Heart left ventricle (tissue), 16 donors: Measurements from ENCODE around the gene FEN1. TPM values are rescaled to one million over a fixed set of nuclear protein-coding genes. Genes with fewer than 3 reads are reported as not detected.

Experiments
- ATAC-seq, 4 donors: fragments of 200-7000 bp; cut with Tn5 transposase; one replicate each; pipeline ENCODE4 v1.9.1; 2020 to 2022; ENCODE audit warnings: moderate library complexity in 4 of 4, mild to moderate bottlenecking in 3 of 4, moderate number of reproducible peaks in 1 of 4
- DNase-seq, 5 donors: peaks; one replicate each; pipeline ENCODE4 v3.0.0-alpha.2; 2020
- H3K27ac ChIP-seq, 12 donors: fragments of 200-600 bp; sonication (generic) in 4 of 12; one replicate each; pipeline versions ENCODE4 v1.5.0 to v1.8.0; 2016 to 2022; ENCODE audit warnings: mild to moderate bottlenecking in 2 of 12
- H3K27me3 ChIP-seq, 9 donors: fragments of 200-600 bp; sonication (generic) in 2 of 9; one replicate each; pipeline versions ENCODE4 v1.5.1 to v1.8.0; 2016 to 2022; ENCODE audit warnings: mild to moderate bottlenecking in 3 of 9
- H3K36me3 ChIP-seq, 9 donors: fragments of 200-600 bp; sonication (generic) in 2 of 9; one replicate each; pipeline versions ENCODE4 v1.5.0 to v1.8.0; 2018 to 2022; ENCODE audit warnings: mild to moderate bottlenecking in 2 of 9
- H3K4me1 ChIP-seq, 12 donors: fragments of 200-600 bp; sonication (generic) in 4 of 12; one replicate each; pipeline versions ENCODE4 v1.5.0 to v1.8.0; 2016 to 2022; ENCODE audit warnings: mild to moderate bottlenecking in 3 of 12
- H3K4me3 ChIP-seq, 12 donors: fragments of 200-600 bp; sonication (generic) in 4 of 12; one replicate each; pipeline versions ENCODE4 v1.5.0 to v1.8.0; 2017 to 2022; ENCODE audit warnings: mild to moderate bottlenecking in 9 of 12, moderate library complexity in 4 of 12
- H3K9me3 ChIP-seq, 12 donors: fragments of 200-600 bp; sonication (generic) in 4 of 12; one replicate each; pipeline versions ENCODE4 v1.5.0 to v1.8.0; 2016 to 2022; ENCODE audit warnings: mild to moderate bottlenecking in 1 of 12
- CTCF ChIP-seq, 12 donors: fragments of 200-600 bp; sonication (generic) in 4 of 12; IDR thresholded peaks; one replicate each; pipeline versions ENCODE4 v1.5.0 to v1.8.0; 2018 to 2022; ENCODE audit warnings: antibody characterized with exemption in 12 of 12, mild to moderate bottlenecking in 5 of 12
- POLR2A ChIP-seq, 2 donors: fragments of 450-650 bp; IDR thresholded peaks; one replicate each; pipeline ENCODE4 v1.6.1; 2017; ENCODE audit warnings: antibody characterized with exemption in 2 of 2, mild to moderate bottlenecking in 2 of 2, moderate library complexity in 2 of 2
- WGBS, 4 donors: extraction: QIAGEN DNeasy Blood & Tissue Kit in 2 of 4; methylation state at CpG; one replicate each; pipeline versions ENCODE4 v1.1.5 to v1.1.7; 2013 to 2018; 5-methylcytosine and 5-hydroxymethylcytosine counted together
- intact Hi-C, 10 donors: fragments of 100-400 bp; cut with DNase I; formaldehyde crosslinking; loops; one replicate each; pipeline versions ENCODE4 v1.11.1 to v1.14.2; 2022
- polyA plus RNA-seq, 2 donors: library from polyadenylated mRNA; stranded (reverse); fragments of 200-250 nt; gene quantifications; one replicate each; pipeline ENCODE4 v1.2.3, GENCODE V29; 2013
- total RNA-seq, 9 donors: library from RNA; depleted of rRNA in 2 of 9; stranded (reverse); fragments of >200 nt in 2 of 9; fragmentation: NEBNext Ultra II Directional in 3 of 9; extraction: Animal tissue kit (Norgen Biotek cat#: 25700) in 3 of 9; gene quantifications; one replicate each; pipeline versions ENCODE4 v1.1.0 to v1.2.4, GENCODE V29; 2016 to 2023
- donor health status: ischemic (EF 13 %, LVEDD 7.1; RV severe dilation, severe dysfunction).
- donor health status: healthy with polysubstance abuse.
- donor health status: DM: no; HTN: yes; CAD: no.
- donor health status: DM: no; HTN: no; CAD: no.
- donor health status: ischemic (EF 25% LVEDD 6.9; RV normal size, moderate dysfunction).
- donor health status: ischemic (EF 25% LVEDD 5.7; RV mildly dilated, moderate dysfunction).
- donor health status: healthy.
- donor health status: DM: yes; HTN: yes; CAD: no.
- donor health status: ischemic (EF 35%, LVEDD 5.7; RV mildly dilated, moderate dysfunction).
- donor health status: nonischemic (EF 11% LVEDD 7.7; RV severe dilation, severe dysfunction).
- donor health status: DM: yes; HTN: yes; CAD: no.
- donor health status: PGD.
- donor health status: ischemic (EF 29% LVEDD 5.4; RV normal size, mild dysfunction).
- donor health status: nonischemic (EF 23%, LVEDD 6.1; RV moderate dilation, normal function).

Gene FEN1
- total and polyA plus RNA-seq, 11 donors: 2.6 to 13.7 (median 6.8) TPM

- Histone ChIP-seq H3K27me3 (no peaks in the 10 kb centered on the region), H3K4me3 (no peak overlapping the region), H3K9me3 (no peaks in the 10 kb centered on the region), H3K27ac (no peak overlapping the region), H3K36me3 (peaks cover 0 to 24% (median 7%) of the 10 kb centered on the region in 9 donors), H3K4me1 (peaks cover 6 to 28% (median 22%) of the 10 kb centered on the region in 12 donors)
- intact Hi-C loops: loop anchor here (2.0 to 10.0 kb wide), 14 partner anchors 76 to 579 kb away; partner anchors contain the start of gene FADS3 (in 1 of the 10)
- DNase-seq (peak in 2 of 5 donors; percentile 20 to 49), ATAC-seq (no peak)
- WGBS, 4 donors: 90 to 93% (median 91%) methylated on average over 14 to 18 of the region's 18 CpGs
- TF ChIP-seq POLR2A (IDR thresholded peaks at IDR 0.05): no peak
- no peak for TF ChIP-seq CTCF (IDR thresholded peaks at IDR 0.05)
These were observed 3.3 kb downstream of the FEN1 start for GRCh38 chr11:61795876-61796526.

GRCh38 chr11:61797263-61797944 lies 4.7 kb downstream of the FEN1 start:
- ATAC-seq (peak in 3 of 4 donors; percentile 34 to 38 (median 34)), DNase-seq (peak; percentile 62 to 82 (median 78))
- Histone ChIP-seq H3K36me3 (peaks cover 0 to 35% (median 11%) of the 10 kb centered on the region in 9 donors), H3K4me1 (peaks cover 4 to 19% (median 15%) of the 10 kb centered on the region in 12 donors), H3K4me3 (no peak overlapping the region), H3K27me3 (no peaks in the 10 kb centered on the region), H3K27ac (peak overlapping the region in 7 of 12 donors; percentile 1 to 61 (median 48)), H3K9me3 (no peaks in the 10 kb centered on the region)
- WGBS, 4 donors: 24 to 29% (median 26%) methylated on average over 3 of the region's 3 CpGs
- intact Hi-C loops: loop anchor here (1.0 to 10.0 kb wide), 18 partner anchors 74 to 577 kb away; partner anchors contain the start of gene FADS3 (in 1 of the 10)
- no peak for TF ChIP-seq POLR2A (IDR thresholded peaks at IDR 0.05)
- peak; percentile 75 to 91 (median 84) for TF ChIP-seq CTCF (IDR thresholded peaks at IDR 0.05)

GRCh38 chr11:61799665-61800284 lies 7.1 kb downstream of the FEN1 start:
- Histone ChIP-seq H3K36me3 (peaks cover 0 to 53% (median 26%) of the 10 kb centered on the region in 9 donors), H3K9me3 (no peaks in the 10 kb centered on the region), H3K27me3 (no peaks in the 10 kb centered on the region), H3K4me3 (no peak overlapping the region), H3K4me1 (peaks cover 0 to 14% (median 6%) of the 10 kb centered on the region in 12 donors), H3K27ac (no peak overlapping the region)
- ATAC-seq: no peak
- DNase-seq: no peak
- TF ChIP-seq CTCF (IDR thresholded peaks at IDR 0.05): no peak
- WGBS, 4 donors: 96 to 100% (median 96%) methylated on average over 2 of the region's 2 CpGs
- intact Hi-C loops: loop anchor here (5.0 to 10.0 kb wide), 11 partner anchors 73 to 575 kb away; partner anchors contain the start of genes BEST1 (in 1 of the 10) and FADS3 (in 1 of the 10)
